CD14-positive monocyte (primary cell): Measurements from ENCODE around the gene SDHAF1. TPM values are rescaled to one million over a fixed set of nuclear protein-coding genes. Genes with fewer than 3 reads are reported as not detected.
"Not testable (repeated sequence)": the region's sequence is repeated elsewhere in the genome, so short reads cannot be mapped to it uniquely, and the experiment has no call there.

Experiments
- DNase-seq, 3 donors: peaks; one replicate each; pipeline ENCODE4 v3.0.0-alpha.2; 2011 to 2022
- H2AFZ ChIP-seq: 2 replicates; pipeline ENCODE4 v1.6.0; 2012; ENCODE audit warnings: mild to moderate bottlenecking, low read depth, low read length, inconsistent platforms; ENCODE audit not compliant: insufficient read depth, poor library complexity, severe bottlenecking
- H3K27ac ChIP-seq, 2 donors: 1 replicate in 1 of 2; 2 replicates in 1 of 2; pipeline ENCODE4 v1.5.1; 2012 to 2013; ENCODE audit warnings: low read length in 2 of 2, control low read depth in 1 of 2, inconsistent platforms in 1 of 2, low read depth in 1 of 2, mild to moderate bottlenecking in 1 of 2
- H3K27me3 ChIP-seq, 2 donors: one replicate each; pipeline versions ENCODE4 v1.6.0 to v1.6.1; 2011 to 2013; ENCODE audit warnings: low read length in 2 of 2; ENCODE audit not compliant: control insufficient read depth in 2 of 2, insufficient read depth in 2 of 2
- H3K36me3 ChIP-seq, 2 donors: replicated peaks in 1 of 2; 1 replicate in 1 of 2; 2 replicates in 1 of 2; pipeline versions ENCODE4 v1.5.1 to v1.6.1; 2012 to 2013; ENCODE audit warnings: low read length in 2 of 2, control low read depth in 1 of 2, inconsistent platforms in 1 of 2, mild to moderate bottlenecking in 1 of 2; ENCODE audit not compliant: insufficient read depth in 2 of 2, control insufficient read depth in 1 of 2
- H3K4me1 ChIP-seq, 2 donors: 1 replicate in 1 of 2; 2 replicates in 1 of 2; pipeline versions ENCODE4 v1.5.1 to v1.6.1; 2012 to 2013; ENCODE audit warnings: low read length in 2 of 2, control low read depth in 1 of 2, inconsistent platforms in 1 of 2, mild to moderate bottlenecking in 1 of 2, moderate library complexity in 1 of 2; ENCODE audit not compliant: insufficient read depth in 2 of 2, control insufficient read depth in 1 of 2
- H3K4me2 ChIP-seq: replicated peaks from 2 replicates; pipeline ENCODE3; 2012; ENCODE audit warnings: low read length, moderate library complexity, mild to moderate bottlenecking; ENCODE audit not compliant: poor library complexity, severe bottlenecking; ENCODE audit errors: extremely low read depth
- H3K4me3 ChIP-seq, 3 experiments: fragments of 200-600 bp in 1 of 3; sonication (generic) in 1 of 3; replicated peaks in 1 of 3; 1 replicate in 2 of 3; 2 replicates in 1 of 3; pipeline ENCODE4 v1.5.1; 2011 to 2013; ENCODE audit warnings: low read length in 3 of 3, mild to moderate bottlenecking in 3 of 3, control low read depth in 2 of 3, low read depth in 2 of 3, inconsistent platforms in 1 of 3, moderate library complexity in 1 of 3
- H3K79me2 ChIP-seq: 2 replicates; pipeline ENCODE4 v1.6.0; 2012; ENCODE audit warnings: mild to moderate bottlenecking, control low read depth, inconsistent platforms, low read length, moderate library complexity; ENCODE audit not compliant: insufficient read depth
- H3K9ac ChIP-seq: 2 replicates; pipeline ENCODE4 v1.6.0; 2017; ENCODE audit warnings: low read length, mild to moderate bottlenecking; ENCODE audit not compliant: insufficient read depth, poor library complexity, severe bottlenecking
- H3K9me3 ChIP-seq, 2 donors: replicated peaks in 1 of 2; 1 replicate in 1 of 2; 2 replicates in 1 of 2; pipeline versions ENCODE4 v1.5.1 to v1.6.1; 2012 to 2013; ENCODE audit warnings: low read length in 2 of 2, control low read depth in 1 of 2; ENCODE audit not compliant: control insufficient read depth in 1 of 2, insufficient read depth in 1 of 2
- H4K20me1 ChIP-seq: 2 replicates; pipeline ENCODE4 v1.6.0; 2012; ENCODE audit warnings: mild to moderate bottlenecking, low read length, control low read depth, moderate library complexity; ENCODE audit not compliant: insufficient read depth
- H3K27ac Mint-ChIP-seq, 7 donors: one replicate each; pipeline ENCODE4 v1.8.0; 2020; ENCODE audit warnings: mild to moderate bottlenecking in 7 of 7, mixed read lengths in 7 of 7, moderate library complexity in 6 of 7, inconsistent platforms in 2 of 7
- H3K27me3 Mint-ChIP-seq, 3 donors: one replicate each; pipeline ENCODE4 v1.8.0; 2021 to 2022; ENCODE audit warnings: low read depth in 3 of 3, mild to moderate bottlenecking in 3 of 3, mixed read lengths in 3 of 3, moderate library complexity in 3 of 3, inconsistent platforms in 1 of 3
- H3K36me3 Mint-ChIP-seq, 2 donors: one replicate each; pipeline ENCODE4 v1.8.0; 2020; ENCODE audit warnings: mixed read lengths in 2 of 2, inconsistent platforms in 1 of 2, mild to moderate bottlenecking in 1 of 2
- H3K4me1 Mint-ChIP-seq: one replicate; pipeline ENCODE4 v1.8.0; 2020; ENCODE audit warnings: mild to moderate bottlenecking, mixed read lengths
- H3K4me3 Mint-ChIP-seq, 2 donors: one replicate each; pipeline ENCODE4 v1.8.0; 2020; ENCODE audit warnings: mild to moderate bottlenecking in 2 of 2, mixed read lengths in 2 of 2, moderate library complexity in 1 of 2
- H3K9me3 Mint-ChIP-seq, 7 donors: one replicate each; pipeline ENCODE4 v1.8.0; 2020 to 2022; ENCODE audit warnings: mixed read lengths in 7 of 7, mild to moderate bottlenecking in 6 of 7, moderate library complexity in 6 of 7, inconsistent platforms in 2 of 7
- CTCF ChIP-seq: fragments of 200-600 bp; IDR thresholded peaks from one replicate; pipeline ENCODE4 v1.8.0; 2022; ENCODE audit warnings: antibody characterized with exemption, mild to moderate bottlenecking
- WGBS: methylation state at CpG from one replicate; pipeline ENCODE4 v1.1.5; 2013; ENCODE audit warnings: missing lambda C conversion rate; ENCODE audit not compliant: insufficient coverage; 5-methylcytosine and 5-hydroxymethylcytosine counted together
- intact Hi-C, 2 donors: fragments of 100-400 bp; cut with micrococcal nuclease; formaldehyde crosslinking; loops; one replicate each; pipeline versions ENCODE4 v1.15.0 to v1.15.1; 2023
- polyA plus RNA-seq, 3 donors: library from polyadenylated mRNA; depleted of rRNA in 1 of 3; unstranded in 2 of 3; stranded (reverse) in 1 of 3; fragments of 300-500 nt in 2 of 3; fragments of >200 nt in 1 of 3; fragmentation: Illumina TruSeq in 2 of 3; gene quantifications; 1 replicate in 2 of 3; 2 replicates in 1 of 3; pipeline ENCODE4 v1.2.3, GENCODE V29; 2012 to 2021

The SDHAF1 gene
- polyA plus RNA-seq, 3 donors: 10.4 to 26.9 (median 19.0) TPM

- no peaks in the 10 kb centered on the region for H3K4me1 ChIP-seq
- TF ChIP-seq CTCF: no peak
- Mint-ChIP-seq H3K4me3 (no peak overlapping the region), H3K9me3 (peaks cover 0 to 2% (median 0%) of the 10 kb centered on the region in 7 donors), H3K27ac (no peak overlapping the region), H3K27me3 (peaks cover 17 to 27% (median 25%) of the 10 kb centered on the region in 3 donors), H3K4me1 (no peaks in the 10 kb centered on the region), H3K36me3 (no peaks in the 10 kb centered on the region)
- H3K9ac ChIP-seq: no peak overlapping the region
- intact Hi-C loops: no loop called here
- 65% methylated on average over 19 of the region's 20 CpGs for WGBS
- H3K4me3 ChIP-seq: no peak overlapping the region
- H4K20me1 ChIP-seq: no peaks in the 10 kb centered on the region
- no peaks in the 10 kb centered on the region for H3K9me3 ChIP-seq
- no peaks in the 10 kb centered on the region for H3K36me3 ChIP-seq
- H3K27ac ChIP-seq: no peak overlapping the region
- H2AFZ ChIP-seq: no peak overlapping the region
- no peak for DNase-seq
- H3K4me2 ChIP-seq: no peak overlapping the region
- no peaks in the 10 kb centered on the region for H3K79me2 ChIP-seq
- H3K27me3 ChIP-seq: peaks cover 0 to 3% of the 10 kb centered on the region in 2 donors
Observed at GRCh38 chr19:35978832-35979365, 16.1 kb upstream of the SDHAF1 start.

- H3K4me3 ChIP-seq, DNase-seq, H3K27ac Mint-ChIP-seq, H3K4me2 ChIP-seq, H3K9ac ChIP-seq, H3K36me3 Mint-ChIP-seq, H3K36me3 ChIP-seq, H2AFZ ChIP-seq, H3K4me1 ChIP-seq, H3K4me1 Mint-ChIP-seq, H3K9me3 Mint-ChIP-seq, H3K4me3 Mint-ChIP-seq, H3K9me3 ChIP-seq, H3K79me2 ChIP-seq, H3K27ac ChIP-seq, intact Hi-C loops, H3K27me3 ChIP-seq, H4K20me1 ChIP-seq: not testable (repeated sequence)
- WGBS: no CpG with 5 or more reads among the region's 4 CpGs
- peaks cover 18 to 38% (median 35%) of the 10 kb centered on the region in 3 donors for H3K27me3 Mint-ChIP-seq
Observed at GRCh38 chr19:35980997-35981396, 14.0 kb upstream of the SDHAF1 start.
